Sigmoid colon (tissue), 4 donors: ENCODE measurements around the gene TMEM143.

ENCODE experiments used
- EP300 ChIP-seq, 4 donors: sonication (generic); formaldehyde crosslinking; IDR thresholded peaks; one replicate each; pipeline ENCODE4 v1.6.1; 2017; ENCODE audit warnings: antibody characterized with exemption in 4 of 4
- POLR2A ChIP-seq, 2 donors: fragments of 450-650 bp; IDR thresholded peaks; one replicate each; pipeline ENCODE4 v1.6.1; 2016; ENCODE audit warnings: antibody characterized with exemption in 2 of 2, mild to moderate bottlenecking in 2 of 2, moderate library complexity in 2 of 2
- POLR2AphosphoS5 ChIP-seq, 4 donors: sonication (generic); formaldehyde crosslinking; IDR thresholded peaks; one replicate each; pipeline ENCODE4 v1.6.1; 2017; ENCODE audit warnings: antibody characterized with exemption in 4 of 4
- TF ChIP-seq, protein P1 (sequence below), 4 experiments: fragments of 450-650 bp in 3 of 4; fragments of 200-600 bp in 1 of 4; IDR thresholded peaks; one replicate each; pipeline ENCODE4 v1.5.1; 2016 to 2019; ENCODE audit warnings: antibody characterized with exemption in 4 of 4, mild to moderate bottlenecking in 3 of 4, moderate library complexity in 2 of 4

DNA sequence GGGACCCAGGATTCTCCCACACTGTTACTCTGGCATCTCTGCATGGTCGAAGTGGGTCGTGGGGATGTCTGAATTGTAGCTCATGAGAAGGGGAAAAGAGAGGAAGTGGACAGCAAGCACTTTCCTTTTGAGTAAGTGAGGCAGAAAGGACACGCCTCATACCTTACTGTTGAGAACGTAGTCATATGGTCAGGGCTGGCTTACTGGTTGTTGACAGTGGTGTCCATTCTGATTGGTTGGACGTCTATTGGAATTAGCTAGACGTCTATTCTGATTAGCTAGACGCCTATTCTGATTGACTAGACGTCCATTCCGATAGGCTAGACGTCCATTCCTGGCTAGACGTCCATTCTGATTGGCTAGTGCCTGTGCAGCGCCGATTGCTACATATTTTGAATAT, 42.1 kb upstream of the TMEM143 start:
- TF ChIP-seq, protein P1, sequence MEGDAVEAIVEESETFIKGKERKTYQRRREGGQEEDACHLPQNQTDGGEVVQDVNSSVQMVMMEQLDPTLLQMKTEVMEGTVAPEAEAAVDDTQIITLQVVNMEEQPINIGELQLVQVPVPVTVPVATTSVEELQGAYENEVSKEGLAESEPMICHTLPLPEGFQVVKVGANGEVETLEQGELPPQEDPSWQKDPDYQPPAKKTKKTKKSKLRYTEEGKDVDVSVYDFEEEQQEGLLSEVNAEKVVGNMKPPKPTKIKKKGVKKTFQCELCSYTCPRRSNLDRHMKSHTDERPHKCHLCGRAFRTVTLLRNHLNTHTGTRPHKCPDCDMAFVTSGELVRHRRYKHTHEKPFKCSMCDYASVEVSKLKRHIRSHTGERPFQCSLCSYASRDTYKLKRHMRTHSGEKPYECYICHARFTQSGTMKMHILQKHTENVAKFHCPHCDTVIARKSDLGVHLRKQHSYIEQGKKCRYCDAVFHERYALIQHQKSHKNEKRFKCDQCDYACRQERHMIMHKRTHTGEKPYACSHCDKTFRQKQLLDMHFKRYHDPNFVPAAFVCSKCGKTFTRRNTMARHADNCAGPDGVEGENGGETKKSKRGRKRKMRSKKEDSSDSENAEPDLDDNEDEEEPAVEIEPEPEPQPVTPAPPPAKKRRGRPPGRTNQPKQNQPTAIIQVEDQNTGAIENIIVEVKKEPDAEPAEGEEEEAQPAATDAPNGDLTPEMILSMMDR (IDR thresholded peaks at IDR 0.05): no peak
- TF ChIP-seq POLR2AphosphoS5 (IDR thresholded peaks at IDR 0.05) (no peak), POLR2A (IDR thresholded peaks at IDR 0.05) (no peak), EP300 (IDR thresholded peaks at IDR 0.05) (no peak)
